Left colon (tissue), 2 donors: Measurements from ENCODE around the gene CALHM5. TPM values are rescaled to one million over a fixed set of nuclear protein-coding genes. Genes with fewer than 3 reads are reported as not detected.
A peak's percentile ranks its signal among the peaks of the same experiment; 100 is the strongest.

Experiments
- ATAC-seq: fragments of 200-7000 bp; cut with Tn5 transposase; one replicate; pipeline ENCODE4 v1.9.1; 2020; ENCODE audit warnings: mild to moderate bottlenecking, moderate library complexity
- DNase-seq, 2 donors: peaks; one replicate each; pipeline ENCODE4 v3.0.0-alpha.2; 2020
- intact Hi-C, 2 donors: fragments of 100-400 bp; cut with DNase I in 1 of 2; cut with micrococcal nuclease in 1 of 2; formaldehyde crosslinking; loops; one replicate each; pipeline versions ENCODE4 v1.11.2 to v1.14.0; 2022; cut with DNase I, micrococcal nuclease
- total RNA-seq, 2 donors: library from RNA; stranded (reverse); fragmentation: NEBNext Ultra II Directional; extraction: Animal tissue kit (Norgen Biotek cat#: 25700); gene quantifications; one replicate each; pipeline ENCODE4 v1.2.1, GENCODE V29; 2021
- donor health status: DM: no; HTN: no; CAD: no.
- donor health status: DM: yes; HTN: yes; CAD: no.

CALHM5 gene
- total RNA-seq, 2 donors from 2014 or later = 0.18 to 0.64 TPM

DNA sequence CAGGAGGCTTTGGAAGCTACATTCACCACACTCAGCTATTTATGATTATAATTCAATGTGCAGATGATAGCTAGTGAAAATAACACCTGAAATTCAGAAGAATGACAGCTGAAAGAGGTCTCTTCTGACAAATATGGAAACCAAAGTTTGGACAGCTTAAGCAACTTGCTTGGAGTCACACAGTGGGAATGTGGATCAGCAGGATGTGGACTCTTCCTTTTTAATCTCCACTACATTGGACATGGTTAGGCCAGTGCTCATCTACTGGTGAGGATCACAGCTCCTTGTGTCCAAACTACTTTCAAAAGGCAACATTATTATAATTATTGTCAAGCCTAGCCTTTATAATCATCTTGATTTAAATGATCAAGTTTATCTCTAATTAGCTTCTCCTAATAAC lies 23.7 kb downstream of the CALHM5 start:
- intact Hi-C loops = no loop called here
- no peak for DNase-seq
- no peak for ATAC-seq

DNA sequence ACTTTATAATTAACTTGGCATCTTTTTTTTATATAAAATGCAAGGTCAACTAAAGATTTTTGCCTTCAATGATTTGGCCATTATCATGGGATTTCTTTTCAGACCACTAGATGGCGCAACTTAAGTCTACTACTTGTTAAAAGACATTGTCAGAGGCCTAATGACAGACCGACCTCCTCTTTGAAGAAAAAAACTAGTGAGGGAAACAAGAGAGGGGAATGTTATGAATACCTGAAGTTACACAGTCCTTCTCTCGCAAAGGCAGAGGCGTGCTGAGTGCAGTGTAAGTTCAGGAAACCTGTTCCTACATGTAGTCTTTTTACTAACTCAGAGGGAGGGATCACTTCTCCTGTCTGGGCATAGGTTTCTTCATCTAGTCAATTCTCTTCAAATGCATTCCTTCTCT lies 24.8 kb downstream of the CALHM5 start:
- intact Hi-C loops = no loop called here
- DNase-seq = no peak
- no peak for ATAC-seq

DNA sequence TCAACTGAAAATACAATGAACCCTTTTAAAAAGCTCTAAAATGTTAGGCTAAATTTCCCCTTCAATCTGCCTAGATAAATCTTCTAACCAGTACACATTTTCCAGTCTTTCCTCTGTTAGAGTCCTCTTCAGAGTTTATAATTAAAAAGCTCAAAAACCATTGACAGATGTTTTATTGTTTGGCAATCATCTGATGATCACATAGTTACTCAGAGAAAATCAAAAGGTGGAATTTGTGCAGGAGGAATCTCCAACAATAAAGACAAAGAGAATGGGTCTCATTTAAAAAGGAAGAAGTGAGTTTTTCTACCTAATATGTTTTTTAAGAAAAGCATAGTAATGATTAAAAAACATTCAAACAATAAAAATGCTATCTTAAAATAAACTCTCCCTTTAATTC lies 31.0 kb downstream of the CALHM5 start:
- ATAC-seq = no peak
- intact Hi-C loops = no loop called here

DNA sequence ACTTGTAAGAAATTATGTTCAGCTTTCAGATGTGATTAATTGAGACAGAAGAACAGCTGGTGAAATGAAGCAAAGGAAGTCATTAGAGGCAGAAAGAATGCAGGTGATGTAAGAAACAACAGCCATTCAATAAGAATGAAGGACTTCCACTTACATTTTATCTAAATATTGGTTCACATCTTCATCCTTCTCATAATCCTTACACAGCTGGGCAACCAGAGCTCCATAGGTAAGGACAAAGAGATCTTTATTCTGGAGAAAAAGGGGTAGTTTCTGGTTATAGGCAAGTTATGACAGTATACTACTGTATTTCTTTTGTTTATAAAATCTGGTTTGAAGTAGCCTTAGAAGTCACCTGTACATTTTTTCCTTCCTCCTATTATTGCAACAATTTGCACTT lies 31.7 kb downstream of the CALHM5 start:
- ATAC-seq = no peak
- intact Hi-C loops = no loop called here

More for the DNA sequence above, 31.0 kb downstream of the CALHM5 start:
- DNase-seq = no peak

DNA sequence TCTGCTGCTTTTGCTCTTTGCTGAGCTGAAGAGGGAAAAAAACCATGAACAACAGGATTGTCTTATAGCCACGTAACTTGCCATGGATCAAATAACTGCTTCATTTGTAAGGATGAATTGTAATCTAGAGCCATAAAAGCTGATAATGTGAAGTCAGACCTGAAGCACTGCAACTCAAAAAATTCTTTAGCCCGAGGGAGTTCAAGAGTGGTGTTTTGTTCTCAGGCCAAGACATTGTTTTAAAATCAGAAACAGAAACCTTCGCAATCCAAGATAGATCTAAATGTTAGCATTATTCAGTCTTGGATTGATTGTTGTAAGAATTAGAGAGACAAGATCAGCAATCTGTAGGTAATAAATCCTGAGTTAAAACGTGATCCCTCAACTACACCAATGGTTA lies 34.2 kb downstream of the CALHM5 start, which contains the start of gene TRAPPC3L:
Gene TRAPPC3L, minus strand, starts transcription at position 34 of the 400 bp plus-strand sequence. CDS start 170 bp downstream, outside the sequence.
- DNase-seq (no peak), ATAC-seq (no peak)
- intact Hi-C loops = no loop called here

More for the DNA sequence above, 31.7 kb downstream of the CALHM5 start:
- no peak for DNase-seq

DNA sequence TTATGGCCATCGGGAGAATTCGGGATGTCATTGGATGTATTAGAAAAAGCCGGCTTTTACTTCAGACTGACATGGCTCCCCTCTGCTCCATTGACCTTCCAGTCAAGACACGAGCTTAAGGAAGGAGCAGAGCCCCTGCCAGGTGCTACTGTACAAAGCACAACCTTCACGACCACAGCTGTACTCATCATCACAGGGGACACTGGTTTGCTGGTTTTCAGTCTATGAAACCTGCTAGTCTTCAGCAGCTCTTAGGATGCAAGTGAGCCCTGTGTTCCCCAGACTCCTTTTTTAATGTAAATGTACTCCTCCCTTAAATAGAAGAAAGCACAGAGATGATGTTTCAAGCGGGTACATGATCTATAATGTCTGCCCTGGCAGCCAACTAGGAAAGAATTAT lies 35.9 kb downstream of the CALHM5 start:
- intact Hi-C loops = no loop called here
- DNase-seq (no peak), ATAC-seq (no peak)

DNA sequence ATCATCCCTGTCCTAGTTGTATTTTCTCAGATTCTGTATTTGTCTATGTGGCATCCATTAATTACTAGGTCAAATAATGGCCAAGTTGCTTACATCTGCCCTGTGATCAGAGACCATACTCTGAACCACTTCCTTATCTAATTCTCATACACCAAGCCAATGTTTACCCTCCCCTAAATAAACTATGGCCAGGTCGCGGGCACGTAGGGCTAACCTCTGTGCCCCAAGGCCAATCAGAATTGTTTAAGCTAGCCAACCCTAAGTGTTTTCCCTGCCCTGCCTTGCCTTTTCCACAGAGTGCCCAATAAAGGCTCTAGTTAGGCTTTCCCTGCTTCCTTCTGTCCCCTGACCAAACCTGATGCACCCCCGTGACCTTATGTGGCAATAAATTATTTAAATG lies 39.4 kb downstream of the CALHM5 start:
- ATAC-seq (no peak), DNase-seq (no peak)
- intact Hi-C loops = no loop called here

DNA sequence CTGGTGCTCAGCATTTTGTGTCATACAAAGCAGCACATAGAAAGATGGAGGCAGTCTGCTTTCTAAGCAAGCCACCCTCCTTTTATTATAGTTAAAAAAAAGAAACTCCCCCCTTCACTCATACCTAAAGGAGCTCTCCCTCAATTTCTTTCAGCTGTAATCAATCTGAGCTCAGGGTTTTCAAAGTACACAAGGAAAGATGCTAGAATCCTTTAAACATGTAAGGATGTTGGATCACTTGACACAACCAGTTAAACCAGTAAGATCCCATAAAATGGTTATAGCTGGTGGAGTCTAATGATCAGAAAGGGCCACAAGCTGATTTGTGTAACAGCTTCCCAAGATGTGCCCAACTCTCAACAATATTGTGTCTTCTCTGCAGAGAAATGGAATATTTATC lies 42.0 kb downstream of the CALHM5 start, which contains the start of gene CALHM4:
Gene CALHM4, plus strand, starts transcription at position 301 of the 400 bp plus-strand sequence. Its CDS starts 43 bp downstream, at position 344.
- intact Hi-C loops = no loop called here
- no peak for ATAC-seq
- no peak for DNase-seq

DNA sequence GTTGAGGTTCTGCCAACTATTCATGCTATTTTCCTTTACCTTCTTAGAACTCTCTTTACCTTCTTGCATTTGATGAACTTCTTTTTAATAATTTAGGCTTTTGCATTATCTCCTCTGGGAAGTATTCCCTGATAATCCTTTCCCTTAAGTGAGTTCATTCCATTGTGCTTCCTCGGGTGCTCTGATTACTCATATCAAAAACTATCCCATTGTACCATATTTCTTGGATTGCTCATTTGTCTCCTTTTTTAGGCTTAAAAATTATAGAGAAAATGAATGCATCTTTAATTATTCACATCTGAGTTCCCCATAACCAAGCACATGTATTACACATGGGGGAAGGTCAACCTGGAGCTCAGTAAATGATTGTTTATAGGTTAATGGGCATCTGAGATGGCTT lies 44.6 kb downstream of the CALHM5 start:
- DNase-seq (no peak), ATAC-seq (no peak)
- intact Hi-C loops = no loop called here

DNA sequence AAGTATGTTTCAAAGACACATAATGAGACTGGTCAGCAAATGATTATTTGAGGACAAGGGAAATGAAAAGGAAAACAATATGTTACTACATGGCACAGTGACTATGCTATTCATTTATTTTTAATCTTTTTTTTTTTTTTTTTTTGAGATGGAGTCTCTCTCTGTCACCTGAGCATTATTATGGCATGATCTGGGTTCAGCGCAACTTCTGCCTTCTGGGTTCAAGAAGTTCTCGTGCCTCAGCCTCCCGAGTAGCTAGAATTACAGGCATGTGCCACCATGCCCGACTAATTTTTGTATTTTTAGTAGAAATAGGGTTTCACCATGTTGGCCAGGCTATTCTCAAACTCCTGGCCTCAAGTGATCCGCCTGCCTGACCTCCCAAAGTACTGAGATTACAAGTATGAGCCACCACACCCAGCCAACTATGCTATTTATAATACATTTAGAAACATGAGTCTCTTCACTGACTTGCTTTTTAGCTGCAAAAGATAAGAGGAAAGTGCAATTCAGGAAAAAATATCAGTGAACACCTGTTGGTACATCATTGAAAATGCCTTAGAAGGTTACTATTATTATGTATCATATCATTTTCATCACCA lies 45.5 kb downstream of the CALHM5 start:
- no peak for ATAC-seq
- DNase-seq = no peak
- intact Hi-C loops = no loop called here

DNA sequence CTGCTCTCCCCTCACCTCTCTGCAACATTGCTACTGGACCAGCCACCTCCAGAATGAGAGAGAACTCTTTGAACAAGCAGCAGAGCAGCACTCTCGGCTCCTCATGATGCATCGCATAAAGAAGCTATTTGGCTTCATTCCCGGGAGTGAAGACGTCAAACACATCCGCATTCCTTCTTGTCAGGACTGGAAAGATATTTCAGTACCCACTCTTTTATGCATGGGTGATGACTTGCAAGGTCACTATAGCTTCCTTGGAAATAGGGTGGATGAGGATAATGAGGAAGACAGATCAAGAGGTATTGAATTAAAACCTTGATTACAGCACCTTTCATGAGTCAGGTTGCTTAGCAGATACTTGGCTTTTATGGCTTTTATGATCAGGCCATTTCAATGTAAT lies 46.5 kb downstream of the CALHM5 start:
- ATAC-seq (peak; percentile 32), DNase-seq (no peak)
- intact Hi-C loops = no loop called here

DNA sequence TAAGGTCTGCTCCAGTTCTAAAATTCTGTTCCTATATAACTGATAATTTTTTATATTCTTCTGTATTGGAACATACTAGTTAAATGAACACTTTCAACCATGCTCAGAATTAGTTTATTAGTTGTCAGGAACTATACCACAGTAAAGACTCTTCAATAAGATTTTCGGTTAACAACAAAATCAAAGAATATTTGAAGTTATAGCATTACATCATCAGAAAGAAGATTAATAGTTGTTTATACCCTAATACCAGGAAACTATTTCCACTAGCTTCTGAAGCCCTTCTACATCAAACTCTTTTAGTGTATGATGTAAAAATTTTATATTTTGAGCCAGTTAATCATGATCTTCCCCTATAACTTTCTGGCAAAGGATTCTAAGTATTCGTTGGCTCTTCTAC lies 48.7 kb downstream of the CALHM5 start:
- DNase-seq (no peak), ATAC-seq (no peak)
- intact Hi-C loops = no loop called here

DNA sequence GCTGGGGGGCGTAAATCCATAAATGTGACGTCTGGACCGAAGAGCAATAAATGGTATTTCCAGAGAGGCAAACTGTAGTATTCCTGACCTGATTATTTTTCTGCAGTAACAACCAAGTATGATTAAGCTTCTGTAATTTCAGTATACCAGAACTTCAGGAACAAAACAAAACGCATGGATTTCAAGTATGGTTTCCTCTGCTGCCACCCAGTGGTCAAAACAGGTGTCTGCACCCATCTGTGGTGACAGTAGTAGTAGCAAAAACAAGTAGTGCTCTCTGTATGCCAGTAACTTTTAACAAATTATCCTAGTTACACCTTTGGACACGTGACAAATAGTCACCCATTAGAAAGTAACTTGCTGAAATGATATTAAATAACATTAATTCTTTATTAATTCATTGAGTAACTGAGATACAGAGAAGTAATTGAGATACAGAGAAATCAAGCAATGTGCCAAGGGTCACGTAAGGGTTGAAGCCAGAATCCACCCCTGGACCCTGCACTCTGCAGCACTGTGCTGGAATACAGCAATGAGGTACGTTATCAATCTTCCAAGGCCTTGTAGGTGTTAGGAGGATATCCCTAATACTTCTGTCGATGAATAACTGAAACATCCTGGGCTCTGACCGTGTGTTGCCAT lies 50.1 kb downstream of the CALHM5 start:
- ATAC-seq = peak; percentile 76
- intact Hi-C loops = no loop called here
- peak; percentile 32 to 74 for DNase-seq

DNA sequence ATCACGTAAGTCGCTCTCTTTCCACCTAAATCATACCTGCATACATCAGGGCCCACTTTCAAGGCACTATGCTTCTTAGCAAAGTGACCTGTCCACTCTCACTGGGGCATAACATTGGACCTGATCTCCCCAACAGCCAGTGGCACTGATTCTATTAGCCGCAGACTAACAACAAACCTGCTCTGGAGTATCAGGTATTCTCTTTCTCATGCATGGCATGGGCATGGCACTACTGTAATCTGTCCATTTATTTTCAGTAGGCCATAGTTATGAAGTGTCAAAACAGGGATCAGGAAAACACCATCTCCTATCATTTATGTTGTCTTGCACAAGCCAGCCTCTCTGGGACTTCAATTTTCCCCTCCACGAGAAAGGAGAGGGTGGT lies 50.6 kb downstream of the CALHM5 start:
- intact Hi-C loops = no loop called here
- ATAC-seq (no peak), DNase-seq (no peak)

DNA sequence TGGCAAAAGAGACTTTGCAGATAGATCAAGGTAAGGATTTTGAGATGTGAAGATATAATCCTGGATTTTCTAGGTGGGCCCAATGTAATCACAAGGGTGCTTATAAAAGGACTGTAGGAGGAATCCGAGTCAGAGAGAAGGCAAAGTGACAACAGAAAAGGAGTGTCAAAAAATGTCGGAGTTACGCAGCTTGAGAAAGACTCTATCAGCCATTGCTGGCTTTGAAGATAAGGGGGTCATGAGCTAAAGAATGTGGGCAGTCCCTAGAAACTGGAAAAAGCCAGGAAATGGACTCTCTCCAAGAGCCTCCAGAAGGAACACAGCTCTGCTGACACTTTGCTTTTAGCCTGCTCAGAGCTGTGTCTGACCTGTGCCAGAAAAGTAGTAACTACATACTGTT lies 51.2 kb downstream of the CALHM5 start:
- DNase-seq (no peak), ATAC-seq (no peak)
- intact Hi-C loops = no loop called here

DNA sequence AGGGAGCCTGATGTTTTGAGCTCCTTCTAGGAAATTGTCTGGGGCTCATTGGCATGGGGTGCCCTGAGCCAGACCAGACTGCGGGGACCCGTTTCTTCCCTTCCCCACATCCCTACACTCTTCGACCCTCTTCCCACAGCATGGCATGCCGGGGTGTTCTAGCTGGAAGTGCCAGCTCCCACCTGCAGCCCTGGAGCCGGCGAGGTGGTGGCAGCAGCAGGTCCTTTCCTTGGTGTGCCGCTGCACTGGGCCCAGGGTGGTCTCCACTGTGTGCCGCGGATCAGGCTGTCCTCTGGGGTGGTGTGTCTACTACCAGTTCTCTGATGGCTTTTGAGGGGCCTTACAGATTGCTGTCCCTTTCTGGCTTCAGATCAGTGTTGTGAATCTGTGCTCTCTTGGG lies 52.4 kb downstream of the CALHM5 start:
- intact Hi-C loops = no loop called here
- DNase-seq (no peak), ATAC-seq (no peak)

DNA sequence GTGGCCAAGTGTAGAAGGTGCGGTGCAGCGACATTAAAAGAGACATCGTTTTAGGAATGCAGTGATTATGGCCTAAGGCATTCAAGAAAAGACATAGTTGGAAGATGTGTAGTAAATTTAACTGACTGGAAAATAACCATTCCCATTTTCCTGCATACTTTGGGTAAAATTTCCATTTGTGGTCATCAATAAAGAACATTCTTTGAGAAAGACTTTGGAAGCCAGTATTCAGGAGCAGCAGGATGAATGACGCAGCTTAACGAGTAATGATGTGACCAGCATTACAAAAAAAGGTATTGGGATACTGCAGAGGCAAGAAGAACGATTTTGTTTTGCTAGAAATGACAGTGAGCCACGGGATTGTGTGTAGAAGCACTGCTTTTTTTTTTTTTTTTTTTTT lies 52.9 kb downstream of the CALHM5 start:
- DNase-seq (no peak), ATAC-seq (no peak)
- intact Hi-C loops = no loop called here

DNA sequence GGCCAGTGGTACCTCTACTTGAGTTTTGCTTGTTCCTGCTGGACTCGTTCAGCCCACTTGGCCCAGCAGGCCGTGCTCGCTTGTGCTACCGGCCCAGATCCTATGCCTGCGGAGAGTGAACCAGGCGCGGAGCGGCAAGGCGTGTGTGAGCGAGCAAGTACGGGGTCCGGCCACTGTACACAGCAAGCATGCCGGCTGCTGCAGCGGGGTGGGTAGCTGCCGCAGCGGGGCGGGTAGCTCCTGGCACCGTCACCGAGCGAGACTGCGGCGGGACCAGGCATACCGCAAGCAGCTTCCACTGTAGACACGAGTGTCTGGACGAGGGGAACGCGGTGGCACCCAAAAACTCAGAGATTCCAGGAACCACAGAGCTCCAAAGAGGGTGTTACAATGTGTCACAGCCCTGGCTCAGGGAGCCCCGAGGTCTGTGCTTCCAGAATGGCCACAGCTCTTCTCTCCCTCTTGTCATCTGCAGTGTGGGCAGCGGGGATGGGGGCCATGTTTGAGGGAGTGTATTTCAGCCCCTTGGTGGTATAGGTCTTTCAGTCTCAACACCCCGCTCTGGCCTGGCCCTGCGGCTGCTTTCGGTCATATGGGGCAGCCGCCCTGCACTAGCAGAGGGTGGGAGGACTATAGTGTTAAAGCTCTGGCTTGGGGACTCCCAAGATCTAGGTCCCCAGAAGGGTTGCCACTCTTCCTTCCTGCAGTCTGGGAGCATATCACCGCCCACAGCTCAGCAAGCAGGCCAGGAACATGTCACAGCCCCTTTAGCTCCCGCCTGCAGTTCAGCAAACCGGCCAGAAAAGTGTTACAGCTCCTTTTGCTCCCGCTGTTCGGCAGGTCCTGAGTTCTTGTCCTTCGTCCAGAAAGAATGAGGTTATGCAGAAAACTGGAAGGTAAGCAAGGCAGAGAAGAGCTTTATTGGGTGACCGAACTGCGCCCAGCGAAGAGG lies 53.8 kb downstream of the CALHM5 start:
- ATAC-seq = peak; percentile 46
- intact Hi-C loops = loop anchor here in 1 of 2 donors (5.0 kb wide), 1 partner anchor 288 kb away; the partner anchor contains the start of gene TSPYL1
- peak in 1 of 2 donors; percentile 17 for DNase-seq

DNA sequence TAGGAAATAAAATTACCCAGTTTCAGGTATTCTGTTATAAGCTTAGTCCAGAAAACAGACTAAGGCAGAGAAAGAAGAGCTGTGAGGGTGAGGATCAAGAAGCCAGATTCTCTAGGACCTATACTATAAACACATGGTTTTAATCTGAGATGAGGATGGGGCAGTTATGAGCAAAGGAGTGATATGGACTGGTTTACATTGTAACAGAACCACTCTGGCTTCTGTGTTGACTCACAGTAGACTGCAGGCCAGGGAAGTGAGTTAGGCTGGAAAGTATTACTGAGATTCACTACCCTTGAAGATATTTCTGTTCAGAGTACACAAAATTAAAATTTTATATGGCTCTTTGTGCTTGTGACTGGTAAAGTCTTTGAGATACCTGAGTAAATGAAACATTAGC lies 56.7 kb downstream of the CALHM5 start:
- intact Hi-C loops = loop anchor here in 1 of 2 donors (5.0 kb wide), 1 partner anchor 291 kb away; the partner anchor contains the start of gene TSPYL1
- DNase-seq (no peak), ATAC-seq (no peak)
